NK-92 (cell line): Measurements from ENCODE around the gene TPBGL.

Source experiments
- DNase-seq: peaks from one replicate; lab custom pipeline; 2025; ENCODE audit not compliant: unreplicated experiment; lab: John Stamatoyannopoulos, UW

Gene TPBGL

GRCh38 chr11:75208446-75208845 lies 32.1 kb upstream of the TPBGL start:
- DNase-seq = no peak

DNA sequence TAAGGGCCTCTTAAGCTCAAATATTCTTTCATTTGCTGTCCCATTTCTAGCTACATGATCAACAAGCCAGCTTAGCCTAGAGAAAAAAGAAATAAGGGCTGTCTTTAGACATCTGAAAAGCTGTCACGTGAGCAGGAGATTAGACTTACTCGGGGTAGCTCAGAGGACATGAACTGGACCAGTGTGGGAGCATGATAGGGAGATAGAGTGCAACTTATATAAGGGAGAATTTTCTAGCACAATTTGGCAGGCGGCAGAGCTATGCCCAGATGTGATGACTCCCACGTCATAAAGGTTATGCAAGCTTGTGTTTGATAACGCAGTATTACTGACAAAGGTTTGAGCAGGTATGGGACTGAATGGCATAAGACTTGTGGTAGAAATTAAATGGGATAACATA lies 28.2 kb upstream of the TPBGL start:
- no peak for DNase-seq

DNA sequence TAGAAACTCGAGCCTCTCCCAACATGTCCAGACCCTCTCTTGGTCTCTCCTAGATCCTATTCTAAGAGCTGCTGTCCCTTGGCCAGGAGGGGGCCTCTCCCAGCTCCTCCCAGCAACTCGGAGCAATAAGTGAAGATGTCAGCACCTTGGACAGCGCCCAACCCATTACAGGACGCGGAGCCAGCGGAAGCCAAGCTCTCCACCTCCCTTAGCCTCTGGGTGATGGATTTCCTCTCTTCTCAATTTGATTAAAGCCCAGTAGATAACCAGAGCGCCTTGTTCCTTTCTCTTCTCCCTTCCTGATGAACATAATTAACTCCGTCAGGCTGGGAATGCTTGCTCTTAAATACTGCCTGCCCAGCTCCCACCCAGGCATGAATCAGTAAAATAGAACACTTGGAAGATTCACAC lies 26.2 kb upstream of the TPBGL start:
- DNase-seq = no peak

DNA sequence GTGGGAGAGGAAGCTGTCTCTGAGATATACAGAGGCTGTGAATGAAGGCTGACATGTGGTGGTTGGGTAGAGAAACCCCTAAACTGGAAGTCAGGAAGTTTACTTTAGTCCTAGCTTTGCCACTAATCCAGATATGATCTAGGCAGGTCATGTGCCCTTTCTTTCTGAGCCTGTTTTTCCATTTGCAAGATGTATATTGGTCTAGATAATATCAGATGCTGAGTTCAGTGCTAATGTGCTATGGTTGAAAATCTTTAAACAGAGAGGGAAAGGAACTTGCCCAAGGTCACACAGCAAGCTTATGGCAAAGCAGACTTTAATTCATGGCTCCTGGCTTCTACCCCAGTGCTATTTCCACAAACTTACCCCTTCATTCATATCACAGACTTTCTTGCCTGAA lies 25.7 kb upstream of the TPBGL start:
- no peak for DNase-seq

DNA sequence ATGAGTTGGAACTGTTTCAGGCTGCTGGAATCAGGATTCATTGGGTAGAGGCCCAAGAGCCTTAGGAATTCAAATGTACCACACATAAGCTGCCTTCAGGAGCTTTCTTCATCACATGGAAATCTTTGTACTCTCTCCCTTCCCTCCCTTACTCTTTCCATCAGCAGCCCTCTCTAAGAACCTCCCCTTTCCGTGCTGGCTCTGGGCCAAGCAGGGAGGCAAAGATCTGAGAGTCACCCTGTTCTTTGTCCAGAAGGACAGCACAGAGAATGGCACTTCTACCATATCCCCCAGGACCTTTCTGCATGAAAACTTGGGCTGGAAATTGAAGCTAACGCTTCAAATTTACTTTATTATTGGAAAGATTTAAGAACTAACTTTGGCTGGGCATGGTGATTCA lies 20.7 kb upstream of the TPBGL start:
- DNase-seq = no peak

- DNase-seq = no peak
Observed at GRCh38 chr11:75223954-75224643, 16.5 kb upstream of the TPBGL start.

- DNase-seq = no peak
Observed at GRCh38 chr11:75225794-75226193, 14.8 kb upstream of the TPBGL start.

- no peak for DNase-seq
Observed at GRCh38 chr11:75229466-75229865, 11.1 kb upstream of the TPBGL start.

GRCh38 chr11:75230621-75231020 lies 10.0 kb upstream of the TPBGL start:
- no peak for DNase-seq

DNA sequence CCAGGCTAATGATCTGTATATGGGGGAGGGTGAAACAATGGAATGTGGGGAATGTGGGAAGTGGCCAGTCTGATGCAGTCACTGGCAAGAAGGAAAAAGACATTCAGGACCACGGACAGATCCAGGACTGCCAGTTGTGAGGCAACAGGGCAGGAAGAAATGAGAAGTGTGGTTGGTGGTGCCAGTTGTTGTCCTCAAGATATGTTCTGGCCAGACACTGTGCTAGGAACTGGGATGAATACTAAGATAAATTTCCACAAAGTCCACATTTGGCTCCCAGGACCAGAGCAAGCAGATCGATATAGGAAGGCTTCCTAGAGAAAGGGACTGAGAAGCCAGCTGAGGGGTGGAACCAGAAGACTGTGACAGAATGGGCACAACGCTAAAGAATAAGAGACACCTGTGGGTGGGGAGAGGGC lies 6.8 kb upstream of the TPBGL start:
- DNase-seq = no peak

DNA sequence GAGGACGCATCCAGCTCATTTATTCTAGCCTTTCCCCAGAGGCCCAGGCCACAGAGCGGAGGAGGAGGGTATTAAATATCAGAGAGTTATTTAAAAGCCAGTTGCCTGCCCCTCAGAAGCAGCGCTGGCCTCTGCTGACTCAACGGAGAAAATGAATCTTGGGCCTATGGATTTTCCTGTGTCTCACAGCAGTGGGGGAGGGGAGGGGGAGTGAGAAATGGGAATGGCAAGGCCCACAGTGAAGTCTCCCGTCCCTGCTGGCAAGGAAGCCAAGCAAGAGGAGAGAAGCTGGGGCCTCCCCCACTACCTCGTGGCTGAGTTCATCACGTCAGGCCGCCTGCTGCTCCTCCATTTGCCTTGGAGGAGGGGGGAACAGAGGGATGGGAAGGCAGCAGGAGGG lies 4.5 kb upstream of the TPBGL start:
- DNase-seq = no peak

GRCh38 chr11:75237050-75237449 lies 3.5 kb upstream of the TPBGL start:
- DNase-seq = no peak

DNA sequence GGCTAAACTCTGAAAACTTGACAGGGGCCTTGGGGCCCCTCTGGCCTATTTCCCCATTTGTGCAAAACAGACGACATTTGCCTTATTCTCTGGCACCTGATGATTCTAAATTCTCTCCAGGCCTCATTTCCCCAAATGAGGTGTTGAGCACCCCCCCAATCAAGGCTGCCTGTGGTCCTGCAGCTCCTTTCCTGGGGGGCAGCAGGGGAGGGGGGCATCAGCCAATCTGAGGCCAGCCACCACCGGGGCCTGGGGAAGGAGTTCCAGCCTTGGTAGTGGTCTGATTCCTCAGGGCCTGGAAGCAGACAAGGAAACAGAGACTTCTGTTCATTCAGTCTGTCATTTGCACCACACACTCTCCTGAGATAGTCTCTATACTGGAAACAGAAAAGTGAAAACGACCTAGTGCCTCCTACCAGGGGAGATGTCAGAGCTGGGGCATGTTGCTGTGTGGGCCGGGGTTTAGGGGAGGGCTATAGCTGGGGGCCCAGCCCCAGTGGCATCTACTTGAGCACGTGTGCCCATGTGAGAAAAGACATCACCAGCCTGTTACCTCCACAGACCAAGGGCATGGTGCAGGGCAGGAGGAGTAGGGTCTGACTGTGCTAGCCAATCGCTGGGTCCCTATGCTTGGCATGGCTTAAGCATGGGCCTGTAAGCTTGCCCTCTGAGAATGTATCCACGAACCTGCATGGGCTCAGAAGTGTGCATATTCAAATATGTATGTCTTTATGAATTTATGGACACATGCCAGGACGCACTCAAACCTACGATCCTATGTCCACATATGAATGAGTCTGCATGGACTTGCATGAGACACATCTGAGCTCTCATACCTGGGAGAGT lies 1.8 kb upstream of the TPBGL start:
- DNase-seq = no peak

DNA sequence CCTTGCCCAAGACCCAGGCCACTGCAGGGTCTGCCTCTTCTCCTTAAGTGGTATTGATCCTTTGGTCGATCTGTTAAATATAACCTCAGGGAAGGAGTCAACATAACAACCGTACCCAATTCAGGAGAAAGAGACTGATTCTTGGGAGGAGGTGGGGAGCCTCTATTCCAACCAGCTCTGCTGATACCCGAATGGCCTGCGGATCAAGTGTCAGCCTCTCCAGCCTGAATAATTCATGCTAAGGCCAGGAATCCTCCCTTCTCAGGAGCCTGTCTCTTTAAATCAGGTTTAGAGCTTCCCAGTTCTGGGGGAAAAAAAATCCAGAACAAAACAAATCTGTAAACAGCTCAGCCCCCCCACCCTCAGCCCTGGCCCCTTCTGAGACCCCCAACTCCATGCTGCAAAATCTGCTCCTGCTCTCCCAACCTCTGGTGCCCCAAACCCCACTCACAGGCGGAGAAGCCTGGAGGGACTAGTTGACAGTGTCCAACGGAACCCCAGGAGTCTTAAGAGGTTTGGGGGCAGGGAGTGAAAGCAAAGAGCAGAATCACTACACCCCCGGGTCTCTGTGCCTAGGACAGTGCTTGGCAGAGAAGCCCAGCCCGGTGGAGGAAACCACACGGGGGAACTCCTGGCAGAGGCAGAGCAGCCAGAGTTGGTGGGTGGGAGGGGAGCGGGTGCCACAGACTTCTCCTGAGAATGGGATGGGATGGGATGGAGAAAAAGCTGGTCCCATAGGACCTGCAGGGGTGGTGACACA lies 863 bp upstream of the TPBGL start:
- DNase-seq = no peak

GRCh38 chr11:75241036-75241905 lies 697 bp downstream of the TPBGL start:
- DNase-seq = peak; percentile 46

DNA sequence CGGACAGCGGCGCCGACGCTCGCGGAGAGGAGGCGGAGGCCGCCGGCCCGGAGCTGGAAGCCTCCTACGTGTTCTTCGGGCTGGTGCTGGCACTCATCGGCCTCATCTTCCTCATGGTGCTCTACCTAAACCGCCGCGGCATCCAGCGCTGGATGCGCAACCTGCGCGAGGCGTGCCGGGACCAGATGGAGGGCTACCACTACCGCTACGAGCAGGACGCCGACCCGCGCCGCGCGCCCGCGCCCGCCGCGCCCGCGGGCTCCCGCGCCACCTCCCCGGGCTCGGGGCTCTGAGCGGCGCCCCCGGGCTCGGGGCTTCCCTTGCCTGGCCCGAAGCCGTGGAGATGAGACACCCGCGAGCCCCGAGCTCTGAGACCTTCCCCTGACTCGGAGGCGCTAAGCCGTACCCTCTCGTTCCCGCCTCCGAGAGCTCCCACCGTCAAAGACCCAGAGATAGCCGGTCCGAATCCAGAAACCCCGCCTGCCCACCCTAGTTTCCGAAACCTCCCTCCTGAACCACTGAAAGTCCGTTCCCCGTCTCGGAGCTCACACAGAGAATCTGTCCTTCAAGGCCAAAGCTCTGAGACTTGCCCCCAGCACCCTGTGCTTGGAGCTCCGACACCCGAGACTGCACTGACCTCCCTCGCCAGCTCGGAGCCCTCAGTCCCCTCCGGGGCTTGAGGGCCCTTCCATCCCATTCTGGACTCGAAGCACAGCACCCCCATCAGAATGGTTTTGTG lies 1.5 kb downstream of the TPBGL start:
- DNase-seq = no peak

DNA sequence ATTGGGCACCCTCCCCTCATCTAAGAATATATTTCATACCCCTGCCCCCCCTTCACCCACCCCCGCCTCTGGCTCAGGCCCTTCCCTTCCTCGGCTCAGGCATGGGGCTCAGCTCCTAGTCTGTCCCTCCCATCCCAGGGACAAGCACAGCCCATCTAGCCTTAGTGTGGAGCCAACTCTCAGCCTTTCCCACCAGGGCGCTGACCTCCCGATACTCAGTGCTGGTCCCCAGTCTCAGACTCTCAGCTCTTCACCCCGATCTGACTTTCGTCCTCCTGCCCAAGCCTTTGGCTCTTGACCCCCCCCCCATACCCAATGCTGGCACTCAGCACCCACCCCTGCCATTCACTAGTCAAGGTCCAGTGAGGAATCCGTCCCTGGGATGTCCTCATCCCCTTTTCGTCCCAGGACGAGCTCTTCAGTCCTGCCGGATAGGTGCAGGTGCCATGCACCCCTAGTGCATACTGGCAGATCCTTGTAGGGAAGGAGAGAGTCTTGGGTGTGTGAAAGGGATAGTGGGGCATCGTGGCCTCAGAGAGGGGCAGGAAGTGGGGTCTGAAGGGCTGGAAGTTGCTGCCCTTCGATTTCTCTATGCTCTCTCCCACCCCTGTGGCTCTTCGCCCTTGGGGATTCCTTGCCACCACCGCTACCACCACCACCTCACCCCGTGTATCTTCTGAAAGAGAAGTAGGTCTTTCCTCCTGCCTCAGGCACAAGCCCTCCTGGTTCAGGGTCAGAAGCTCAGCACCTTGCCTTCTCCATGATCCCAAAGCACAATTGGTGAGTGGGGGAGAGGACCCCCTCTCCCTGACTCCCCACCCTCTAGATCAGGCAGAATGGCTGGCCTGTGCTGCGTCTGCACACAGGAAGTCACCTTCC lies 2.4 kb downstream of the TPBGL start:
- no peak for DNase-seq

GRCh38 chr11:75244052-75244814 lies 3.7 kb downstream of the TPBGL start:
- DNase-seq = no peak
